DOHH2 (cell line): ENCODE results near the gene PNLIPRP1.

ENCODE experiments used
- H3F3A ChIP-seq: fragments of 200-600 bp; sonication (generic), shearing (Covaris generic); 2 replicates; pipeline ENCODE4 v1.6.0; 2016; ENCODE audit warnings: antibody characterized with exemption, mild to moderate bottlenecking; ENCODE audit not compliant: control insufficient read depth, insufficient read depth
- H3K27ac ChIP-seq: fragments of 200-600 bp; sonication (generic); 2 replicates; pipeline ENCODE4 v1.5.1; 2014; ENCODE audit warnings: low read depth, mild to moderate bottlenecking, low read length, moderate library complexity
- H3K27me3 ChIP-seq: fragments of 200-600 bp; sonication (generic); 2 replicates; pipeline ENCODE4 v1.6.1; 2014; ENCODE audit warnings: mild to moderate bottlenecking, low read length, mixed read lengths; ENCODE audit not compliant: control insufficient read depth
- H3K36me3 ChIP-seq: fragments of 200-600 bp; sonication (generic); 2 replicates; pipeline ENCODE4 v1.6.1; 2014; ENCODE audit warnings: mild to moderate bottlenecking, low read length, moderate library complexity, mixed read lengths; ENCODE audit not compliant: control insufficient read depth
- H3K4me1 ChIP-seq: fragments of 200-600 bp; sonication (generic); 2 replicates; pipeline ENCODE4 v1.6.1; 2014; ENCODE audit warnings: mild to moderate bottlenecking, low read length, mixed read lengths; ENCODE audit not compliant: control insufficient read depth
- H3K4me2 ChIP-seq: fragments of 200-600 bp; sonication (generic); 2 replicates; pipeline ENCODE4 v1.6.0; 2014; ENCODE audit warnings: mild to moderate bottlenecking, low read length, moderate library complexity
- H3K4me3 ChIP-seq: fragments of 200-600 bp; sonication (generic); 2 replicates; pipeline ENCODE4 v1.5.1; 2014; ENCODE audit warnings: mild to moderate bottlenecking, low read length, mixed read lengths
- H3K79me2 ChIP-seq: fragments of 200-600 bp; sonication (generic); 2 replicates; pipeline ENCODE4 v1.6.1; 2014; ENCODE audit warnings: mild to moderate bottlenecking, low read length, mixed read lengths; ENCODE audit not compliant: control insufficient read depth
- H3K9me2 ChIP-seq: fragments of 200-600 bp; sonication (generic); replicated peaks from 2 replicates; pipeline ENCODE4 v1.6.1; 2014; ENCODE audit warnings: mild to moderate bottlenecking, low read length, mixed read lengths; ENCODE audit not compliant: control insufficient read depth
- H3K9me3 ChIP-seq: fragments of 200-600 bp; sonication (generic); 2 replicates; pipeline ENCODE4 v1.6.1; 2014; ENCODE audit warnings: antibody characterized with exemption, low read length, mixed read lengths; ENCODE audit not compliant: control insufficient read depth, insufficient read depth
- H4K20me1 ChIP-seq: fragments of 200-600 bp; sonication (generic); 2 replicates; pipeline ENCODE4 v1.6.0; 2014; ENCODE audit warnings: low read depth, mild to moderate bottlenecking, antibody characterized with exemption, low read length, moderate library complexity; ENCODE audit not compliant: control insufficient read depth, insufficient read depth
- EZH2phosphoT487 ChIP-seq: fragments of 200-600 bp; sonication (generic); IDR thresholded peaks from 2 replicates; pipeline ENCODE4 v1.6.1; 2017; ENCODE audit warnings: borderline replicate concordance, mild to moderate bottlenecking, antibody characterized with exemption, low read length, moderate library complexity, mixed read lengths
- TF ChIP-seq, protein P1 (sequence below): fragments of 200-600 bp; sonication (generic); IDR thresholded peaks from one replicate; pipeline ENCODE4 v1.5.1; 2014; ENCODE audit warnings: antibody characterized with exemption, mild to moderate bottlenecking, low read depth, low read length; ENCODE audit not compliant: poor library complexity, severe bottlenecking

The PNLIPRP1 gene

DNA sequence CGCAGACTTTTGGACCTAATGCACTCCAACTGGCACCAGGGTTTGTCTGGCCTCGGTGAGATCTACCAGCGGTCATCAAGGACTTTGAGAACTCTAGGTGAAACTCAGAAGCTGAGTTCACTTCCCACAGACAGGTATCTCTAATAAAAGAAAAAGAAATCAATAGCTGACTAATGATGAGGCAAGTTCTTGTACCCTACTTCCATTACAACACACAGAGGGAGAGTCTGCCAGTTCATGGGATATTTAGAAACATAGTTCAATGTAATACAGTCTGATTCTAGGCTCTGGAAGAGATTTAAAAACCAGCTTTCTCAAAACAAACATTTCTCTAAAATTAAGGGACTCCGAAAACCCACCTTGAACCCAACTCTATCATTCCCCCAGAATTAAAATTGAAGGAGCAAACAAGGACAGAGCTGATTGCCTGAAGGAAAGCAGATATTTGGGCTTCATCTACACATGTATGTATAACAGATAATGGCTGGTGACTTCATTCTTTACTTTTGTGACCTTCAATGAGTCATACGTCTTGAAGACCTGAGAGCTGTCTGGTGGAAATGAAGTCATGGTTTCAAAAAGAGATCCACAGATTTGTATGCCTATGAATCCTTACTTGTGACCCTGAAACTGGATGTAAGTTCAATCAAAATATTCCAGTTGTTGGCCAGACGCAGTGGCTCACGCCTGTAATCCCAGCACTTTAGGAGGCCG lies 2.7 kb upstream of the PNLIPRP1 start:
- no peaks in the 10 kb centered on the region for H3K9me3 ChIP-seq
- no peaks in the 10 kb centered on the region for H3K27me3 ChIP-seq
- H3K4me1 ChIP-seq: no peaks in the 10 kb centered on the region
- no peak overlapping the region for H3K27ac ChIP-seq
- H3K36me3 ChIP-seq: no peaks in the 10 kb centered on the region
- TF ChIP-seq, protein P1, sequence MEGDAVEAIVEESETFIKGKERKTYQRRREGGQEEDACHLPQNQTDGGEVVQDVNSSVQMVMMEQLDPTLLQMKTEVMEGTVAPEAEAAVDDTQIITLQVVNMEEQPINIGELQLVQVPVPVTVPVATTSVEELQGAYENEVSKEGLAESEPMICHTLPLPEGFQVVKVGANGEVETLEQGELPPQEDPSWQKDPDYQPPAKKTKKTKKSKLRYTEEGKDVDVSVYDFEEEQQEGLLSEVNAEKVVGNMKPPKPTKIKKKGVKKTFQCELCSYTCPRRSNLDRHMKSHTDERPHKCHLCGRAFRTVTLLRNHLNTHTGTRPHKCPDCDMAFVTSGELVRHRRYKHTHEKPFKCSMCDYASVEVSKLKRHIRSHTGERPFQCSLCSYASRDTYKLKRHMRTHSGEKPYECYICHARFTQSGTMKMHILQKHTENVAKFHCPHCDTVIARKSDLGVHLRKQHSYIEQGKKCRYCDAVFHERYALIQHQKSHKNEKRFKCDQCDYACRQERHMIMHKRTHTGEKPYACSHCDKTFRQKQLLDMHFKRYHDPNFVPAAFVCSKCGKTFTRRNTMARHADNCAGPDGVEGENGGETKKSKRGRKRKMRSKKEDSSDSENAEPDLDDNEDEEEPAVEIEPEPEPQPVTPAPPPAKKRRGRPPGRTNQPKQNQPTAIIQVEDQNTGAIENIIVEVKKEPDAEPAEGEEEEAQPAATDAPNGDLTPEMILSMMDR: no peak
- no peak for TF ChIP-seq EZH2phosphoT487
- H4K20me1 ChIP-seq: no peaks in the 10 kb centered on the region
- no peaks in the 10 kb centered on the region for H3K79me2 ChIP-seq
- no peak overlapping the region for H3K4me3 ChIP-seq
- no peaks in the 10 kb centered on the region for H3F3A ChIP-seq
- no peak overlapping the region for H3K4me2 ChIP-seq
- no peaks in the 10 kb centered on the region for H3K9me2 ChIP-seq

DNA sequence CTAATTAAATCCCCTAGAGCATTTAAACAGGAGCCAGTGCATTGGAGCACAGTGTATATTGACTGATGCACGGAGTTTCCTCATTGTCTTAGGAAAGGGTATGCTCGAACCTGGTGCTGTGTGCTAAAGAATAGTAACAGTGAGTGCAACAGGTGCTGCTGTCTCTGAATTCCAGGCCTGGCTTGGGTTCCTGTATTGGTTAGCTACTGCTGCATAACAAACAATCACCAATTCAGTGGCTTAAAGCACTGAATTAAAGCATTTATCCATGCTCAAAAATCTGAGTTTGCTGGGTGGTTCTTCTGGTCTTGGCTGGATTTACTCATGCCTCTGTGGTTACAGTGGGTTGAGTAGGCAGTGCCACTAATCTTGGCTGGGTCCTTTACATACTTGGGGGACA lies 1.8 kb upstream of the PNLIPRP1 start:
- no peaks in the 10 kb centered on the region for H4K20me1 ChIP-seq
- H3F3A ChIP-seq: no peaks in the 10 kb centered on the region
- no peaks in the 10 kb centered on the region for H3K4me1 ChIP-seq
- H3K4me2 ChIP-seq: no peak overlapping the region
- no peak overlapping the region for H3K27ac ChIP-seq
- H3K79me2 ChIP-seq: no peaks in the 10 kb centered on the region
- H3K9me3 ChIP-seq: no peaks in the 10 kb centered on the region
- TF ChIP-seq EZH2phosphoT487: no peak
- TF ChIP-seq, protein P1: no peak
- H3K4me3 ChIP-seq: no peak overlapping the region
- no peaks in the 10 kb centered on the region for H3K36me3 ChIP-seq
- H3K9me2 ChIP-seq: no peaks in the 10 kb centered on the region
- H3K27me3 ChIP-seq: no peaks in the 10 kb centered on the region

DNA sequence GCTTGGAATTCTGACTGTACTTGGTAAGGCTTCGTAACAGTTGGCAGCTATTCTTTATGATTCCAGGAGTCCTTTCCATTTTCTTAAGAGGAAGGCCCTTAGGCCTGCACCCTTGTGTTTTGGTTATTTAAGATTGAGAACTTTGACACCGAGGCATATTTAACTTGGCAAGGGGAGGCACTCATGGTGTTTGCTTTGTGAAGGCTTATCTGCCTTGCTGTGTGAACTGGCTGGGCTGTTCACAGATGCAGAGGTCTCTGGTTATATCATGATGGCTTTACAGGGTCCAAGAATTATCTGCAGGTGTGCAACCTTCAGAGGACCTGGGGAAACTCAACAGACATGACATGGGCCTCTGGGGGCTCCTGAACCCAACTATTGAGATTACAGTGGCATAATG lies 833 bp upstream of the PNLIPRP1 start:
- Histone ChIP-seq H3K9me3 (no peaks in the 10 kb centered on the region), H3K27me3 (no peaks in the 10 kb centered on the region), H3K36me3 (no peaks in the 10 kb centered on the region), H3F3A (no peaks in the 10 kb centered on the region), H3K4me1 (no peaks in the 10 kb centered on the region), H4K20me1 (no peaks in the 10 kb centered on the region), H3K27ac (no peak overlapping the region), H3K79me2 (no peaks in the 10 kb centered on the region), H3K9me2 (no peaks in the 10 kb centered on the region), H3K4me2 (no peak overlapping the region), H3K4me3 (no peak overlapping the region)
- TF ChIP-seq EZH2phosphoT487: no peak
- TF ChIP-seq, protein P1: no peak
